Hepatic stellate cell (primary cell): ENCODE results near the gene TMEM100.

Experiments
- DNase-seq: peaks from one replicate; pipeline ENCODE4 v3.0.0; 2011; ENCODE audit warnings: low spot score

Gene TMEM100

GRCh38 chr17:55717898-55718735, 4.5 kb downstream of the TMEM100 start:
- no peak for DNase-seq

GRCh38 chr17:55717432-55717831, 5.2 kb downstream of the TMEM100 start:
- DNase-seq = no peak

- no peak for DNase-seq
These were observed 11.7 kb downstream of the TMEM100 start for GRCh38 chr17:55710829-55711496.

GRCh38 chr17:55710410-55710809, 12.3 kb downstream of the TMEM100 start:
- no peak for DNase-seq

GRCh38 chr17:55709984-55710383, 12.7 kb downstream of the TMEM100 start:
- DNase-seq = no peak

- DNase-seq = no peak
These were observed 13.2 kb downstream of the TMEM100 start for GRCh38 chr17:55709440-55709839.

GRCh38 chr17:55708175-55708974, 14.3 kb downstream of the TMEM100 start:
- DNase-seq = no peak

GRCh38 chr17:55706808-55707773, 15.6 kb downstream of the TMEM100 start:
- no peak for DNase-seq

GRCh38 chr17:55705847-55706246, 16.8 kb downstream of the TMEM100 start:
- DNase-seq = no peak

- DNase-seq = no peak
These were observed 18.3 kb downstream of the TMEM100 start for GRCh38 chr17:55704401-55704800.

GRCh38 chr17:55702150-55702549, 20.5 kb downstream of the TMEM100 start:
- no peak for DNase-seq

GRCh38 chr17:55699181-55699860, 23.3 kb downstream of the TMEM100 start:
- DNase-seq = no peak

GRCh38 chr17:55694286-55694910, 28.3 kb downstream of the TMEM100 start:
- no peak for DNase-seq

GRCh38 chr17:55693254-55694216, 29.1 kb downstream of the TMEM100 start:
- no peak for DNase-seq

- DNase-seq = no peak
These were observed 30.4 kb downstream of the TMEM100 start for GRCh38 chr17:55692276-55692675.

GRCh38 chr17:55691666-55692065, 31.0 kb downstream of the TMEM100 start:
- no peak for DNase-seq

- no peak for DNase-seq
These were observed 32.6 kb downstream of the TMEM100 start for GRCh38 chr17:55690105-55690508.

GRCh38 chr17:55689672-55690071, 33.0 kb downstream of the TMEM100 start:
- no peak for DNase-seq

GRCh38 chr17:55688057-55688456, 34.6 kb downstream of the TMEM100 start:
- DNase-seq = no peak
